Panc1 (cell line): Measurements from ENCODE around the gene ENHO. TPM values are rescaled to one million over a fixed set of nuclear protein-coding genes. Genes with fewer than 3 reads are reported as not detected.

Experiments used
- ATAC-seq: fragments of 200-7000 bp; cut with Tn5 transposase; 2 replicates; pipeline ENCODE4 v1.9.1; 2020; ENCODE audit warnings: mild to moderate bottlenecking, moderate library complexity
- BruUV-seq: library from RNA; stranded (reverse); fragments of 400-500 nt; replicated peaks from 2 replicates; lab custom pipeline; 2021; lab: Mats Ljungman, UMichigan
- CTCF ChIA-PET: fragments of 300-600 bp; sonication (Branson Sonifier 250); formaldehyde crosslinking; loops from one replicate; lab custom pipeline; 2022; ENCODE audit warnings: antibody characterized with exemption; lab: Charles Lee
- POLR2A ChIA-PET: fragments of 300-600 bp; sonication (Branson Sonifier 250); formaldehyde crosslinking; loops from one replicate; lab custom pipeline; 2022; ENCODE audit warnings: antibody characterized with exemption; lab: Charles Lee
- DNase-seq: peaks from one replicate; pipeline ENCODE4 v3.0.0-alpha.2; 2010; ENCODE audit warnings: low read depth, low spot score
- H3K27ac ChIP-seq: 2 replicates; pipeline ENCODE4 v1.5.1; 2011; ENCODE audit warnings: mild to moderate bottlenecking, low read length, inconsistent platforms
- H3K27me3 ChIP-seq: fragments of 200-500 bp; sonication (Bioruptor generic); 2 replicates; pipeline ENCODE4 v1.6.0; 2014; ENCODE audit warnings: low read length, inconsistent platforms; ENCODE audit not compliant: control insufficient read depth, insufficient read depth
- H3K36me3 ChIP-seq: fragments of 200-500 bp; sonication (Bioruptor generic); 2 replicates; pipeline ENCODE4 v1.5.1; 2014; ENCODE audit warnings: inconsistent platforms, mild to moderate bottlenecking, low read length, moderate library complexity; ENCODE audit not compliant: control insufficient read depth, insufficient read depth
- H3K4me1 ChIP-seq: 2 replicates; pipeline ENCODE4 v1.5.1; 2011; ENCODE audit warnings: inconsistent platforms, mild to moderate bottlenecking, low read length, moderate library complexity; ENCODE audit not compliant: control insufficient read depth, insufficient read depth
- H3K4me3 ChIP-seq, 2 experiments: 2 replicates each; pipeline ENCODE4 v1.5.1; 2011 to 2012; ENCODE audit warnings: low read depth in 2 of 2, low read length in 2 of 2, mild to moderate bottlenecking in 2 of 2, inconsistent platforms in 1 of 2, moderate library complexity in 1 of 2
- H3K9me3 ChIP-seq: fragments of 200-500 bp; sonication (Bioruptor generic); 2 replicates; pipeline ENCODE4 v1.5.1; 2014; ENCODE audit warnings: low read depth, mild to moderate bottlenecking, inconsistent platforms, low read length, moderate library complexity; ENCODE audit not compliant: control insufficient read depth, insufficient read depth
- CTCF ChIP-seq: fragments of 450-650 bp; IDR thresholded peaks from 2 replicates; pipeline ENCODE4 v1.5.1; 2017; ENCODE audit warnings: mild to moderate bottlenecking
- POLR2AphosphoS5 ChIP-seq: IDR thresholded peaks from 2 replicates; pipeline ENCODE4 v1.6.1; 2012; ENCODE audit warnings: mild to moderate bottlenecking, low read depth, low read length, moderate library complexity
- REST ChIP-seq, 2 experiments: IDR thresholded peaks; 2 replicates each; pipeline ENCODE4 v1.6.1; 2011 to 2012; ENCODE audit warnings: low read depth in 2 of 2, control low read depth in 1 of 2, low read length in 1 of 2, mild to moderate bottlenecking in 1 of 2, moderate library complexity in 1 of 2; ENCODE audit not compliant: insufficient read depth in 1 of 2
- SIN3A ChIP-seq: IDR thresholded peaks from 2 replicates; pipeline ENCODE4 v1.6.1; 2012; ENCODE audit warnings: low read depth, mild to moderate bottlenecking, low read length, moderate library complexity, borderline replicate concordance; ENCODE audit not compliant: insufficient read depth
- TCF7L2 ChIP-seq: IDR thresholded peaks from 2 replicates; pipeline ENCODE4 v1.6.1; 2011; ENCODE audit warnings: mild to moderate bottlenecking, low read depth, low read length, inconsistent platforms
- in situ Hi-C: cut with HindIII; loops from 2 replicates; pipeline ENCODE4 v1.10.0; 2016; ENCODE audit warnings: low sequenced_read_pairs, low pct_unique_long_range_greater_than_20kb
- intact Hi-C: fragments of 100-400 bp; cut with micrococcal nuclease; formaldehyde crosslinking; loops from one replicate; pipeline ENCODE4 v1.10.0; 2022; ENCODE audit not compliant: unreplicated experiment
- total RNA-seq: library from RNA; stranded (reverse); gene quantifications from one replicate; pipeline ENCODE4 v1.2.1, GENCODE V29; 2021; ENCODE audit not compliant: unreplicated experiment

Gene ENHO
- total RNA-seq, 1 experiment from 2014 or later: 7.2 TPM

GRCh38 chr9:34570376-34570775, 47.6 kb upstream of the ENHO start:
- Histone ChIP-seq H3K4me1 (no peaks in the 10 kb centered on the region), H3K9me3 (no peaks in the 10 kb centered on the region), H3K36me3 (no peaks in the 10 kb centered on the region), H3K27ac (no peak overlapping the region), H3K4me3 (no peak overlapping the region), H3K27me3 (no peaks in the 10 kb centered on the region)
- TF ChIP-seq POLR2AphosphoS5 (no peak), REST (IDR thresholded peaks at IDR 0.05; ENCODE audit: insufficient read depth in 1 of 2, low read depth in 2 of 2, low read length in 1 of 2) (no peak), CTCF (no peak), SIN3A (no peak), TCF7L2 (no peak)
- BruUV-seq: no TSS peak
- no peak for ATAC-seq
- intact Hi-C loops (no loop called here), in situ Hi-C loops (no loop called here)
- no peak for DNase-seq
- ChIA-PET POLR2A (no interaction called here), CTCF (no interaction called here)

GRCh38 chr9:34568774-34569173, 46.0 kb upstream of the ENHO start:
- Histone ChIP-seq H3K9me3 (no peaks in the 10 kb centered on the region), H3K4me3 (no peak overlapping the region), H3K27me3 (no peaks in the 10 kb centered on the region), H3K36me3 (no peaks in the 10 kb centered on the region), H3K27ac (no peak overlapping the region), H3K4me1 (no peaks in the 10 kb centered on the region)
- intact Hi-C loops: no loop called here
- no peak for DNase-seq
- no TSS peak for BruUV-seq
- no peak for ATAC-seq
- ChIA-PET POLR2A (no interaction called here), CTCF (no interaction called here)
- TF ChIP-seq TCF7L2 (no peak), CTCF (no peak), SIN3A (no peak), REST (IDR thresholded peaks at IDR 0.05; ENCODE audit: insufficient read depth in 1 of 2, low read depth in 2 of 2, low read length in 1 of 2) (no peak), POLR2AphosphoS5 (no peak)
- in situ Hi-C loops: no loop called here
